HepG2 (cell line): Measurements from ENCODE around the gene ZBTB9. TPM values are rescaled to one million over a fixed set of nuclear protein-coding genes. Genes with fewer than 3 reads are reported as not detected.
A peak's percentile ranks its signal among the peaks of the same experiment; 100 is the strongest.

Experiments
- CBFB ChIP-seq: sonication (generic); formaldehyde crosslinking; IDR thresholded peaks from 2 replicates; pipeline ENCODE4 v1.4.0; 2020; ENCODE audit warnings: missing genetic modification reagents
- CENPX ChIP-seq: sonication (generic); formaldehyde crosslinking; IDR thresholded peaks from 2 replicates; pipeline ENCODE4 v1.9.0; 2021; ENCODE audit warnings: mild to moderate bottlenecking, missing genetic modification reagents, moderate library complexity
- ESRRA ChIP-seq: sonication (generic); formaldehyde crosslinking; IDR thresholded peaks from 2 replicates; pipeline ENCODE4 v1.5.1; 2020; ENCODE audit warnings: mild to moderate bottlenecking, low read depth, missing genetic modification reagents
- HNRNPH1 ChIP-seq: fragments of 200-400 bp; formaldehyde crosslinking; optimal IDR thresholded peaks from 2 replicates; pipeline ENCODE3; 2017; ENCODE audit warnings: mild to moderate bottlenecking, low read depth, low read length
- HNRNPL ChIP-seq: fragments of 200-400 bp; formaldehyde crosslinking; IDR thresholded peaks from 2 replicates; pipeline ENCODE4 v1.6.1; 2017; ENCODE audit warnings: mild to moderate bottlenecking, low read depth, low read length
- NFYB ChIP-seq: sonication (generic); formaldehyde crosslinking; IDR thresholded peaks from 2 replicates; pipeline ENCODE4 v1.4.0; 2020; ENCODE audit warnings: missing genetic modification reagents
- PBX2 ChIP-seq: IDR thresholded peaks from 2 replicates; pipeline ENCODE4 v1.6.1; 2016; ENCODE audit warnings: control low read depth
- PHF20 ChIP-seq: sonication (generic); formaldehyde crosslinking; IDR thresholded peaks from 2 replicates; pipeline ENCODE4 v1.5.0; 2020; ENCODE audit warnings: mild to moderate bottlenecking, missing genetic modification reagents
- POGZ ChIP-seq: sonication (generic); formaldehyde crosslinking; IDR thresholded peaks from 2 replicates; pipeline ENCODE4 v1.4.0; 2020; ENCODE audit warnings: mild to moderate bottlenecking, missing genetic modification reagents
- RXRB ChIP-seq: IDR thresholded peaks from 2 replicates; pipeline ENCODE4 v1.6.1; 2016; ENCODE audit warnings: borderline replicate concordance, missing genetic modification reagents, missing compliant biosample characterization
- SCMH1 ChIP-seq: sonication (generic); formaldehyde crosslinking; IDR thresholded peaks from 2 replicates; pipeline ENCODE4 v1.9.0; 2021; ENCODE audit warnings: missing genetic modification reagents, mild to moderate bottlenecking, borderline replicate concordance
- SIN3B ChIP-seq: fragments of 150-350 bp; IDR thresholded peaks from 2 replicates; pipeline ENCODE4 v1.6.1; 2014; ENCODE audit warnings: low read length
- SMARCE1 ChIP-seq: fragments of 450-650 bp; IDR thresholded peaks from 2 replicates; pipeline ENCODE4 v1.6.1; 2017; ENCODE audit warnings: borderline replicate concordance
- SP1 ChIP-seq, 2 experiments: fragments of 450-650 bp in 1 of 2; sonication (generic) in 1 of 2; formaldehyde crosslinking in 1 of 2; IDR thresholded peaks; 2 replicates each; pipeline versions ENCODE4 v1.4.0 to v1.6.1; 2016 to 2020; ENCODE audit warnings: missing genetic modification reagents in 1 of 2
- SRY ChIP-seq: sonication (generic); formaldehyde crosslinking; IDR thresholded peaks from 2 replicates; pipeline ENCODE4 v1.8.0; 2022; ENCODE audit warnings: mild to moderate bottlenecking, missing genetic modification reagents
- YEATS2 ChIP-seq: sonication (generic); formaldehyde crosslinking; IDR thresholded peaks from 2 replicates; pipeline ENCODE4 v1.4.0; 2020; ENCODE audit warnings: missing genetic modification reagents, borderline replicate concordance
- ZFP41 ChIP-seq: sonication (generic); formaldehyde crosslinking; IDR thresholded peaks from 2 replicates; pipeline ENCODE4 v1.4.0; 2020; ENCODE audit warnings: mild to moderate bottlenecking, missing genetic modification reagents, borderline replicate concordance
- ZNF44 ChIP-seq: sonication (generic); formaldehyde crosslinking; IDR thresholded peaks from 2 replicates; pipeline ENCODE4 v1.5.1; 2020; ENCODE audit warnings: mild to moderate bottlenecking, missing genetic modification reagents
- ZNF709 ChIP-seq: sonication (generic); formaldehyde crosslinking; IDR thresholded peaks from 2 replicates; pipeline ENCODE4 v1.5.0; 2020; ENCODE audit warnings: mild to moderate bottlenecking, missing genetic modification reagents
- ZNF788 ChIP-seq: sonication (generic); formaldehyde crosslinking; IDR thresholded peaks from 2 replicates; pipeline ENCODE4 v1.5.0; 2020; ENCODE audit warnings: mild to moderate bottlenecking, missing genetic modification reagents, borderline replicate concordance
- ZNF792 ChIP-seq: IDR thresholded peaks from 2 replicates; pipeline ENCODE4 v1.6.1; 2016
- ZNF891 ChIP-seq: sonication (generic); formaldehyde crosslinking; IDR thresholded peaks from 2 replicates; pipeline ENCODE4 v1.5.0; 2020; ENCODE audit warnings: mild to moderate bottlenecking, missing genetic modification reagents
- ZSCAN31 ChIP-seq: sonication (generic); formaldehyde crosslinking; IDR thresholded peaks from 2 replicates; pipeline ENCODE4 v1.5.0; 2020; ENCODE audit warnings: low read depth, mild to moderate bottlenecking, missing genetic modification reagents
- polyA plus RNA-seq, 8 experiments: library from polyadenylated mRNA; depleted of rRNA in 3 of 8; stranded (reverse) in 7 of 8; unstranded in 1 of 8; fragments of >200 nt; fragmentation: Illumina TruSeq in 4 of 8; extraction: Trizol in 4 of 8; gene quantifications; 2 replicates each; pipeline versions ENCODE4 v1.2.1 to v1.2.3, GENCODE V29; 2011 to 2016; ENCODE audit warnings: low read depth in 4 of 8, missing spikeins in 1 of 8, mixed read lengths in 1 of 8; ENCODE audit not compliant: insufficient read depth in 1 of 8
- total RNA-seq, 5 experiments: library from RNA; depleted of rRNA; stranded (reverse); fragments of >200 nt; fragmentation: Illumina TruSeq; extraction: Trizol; gene quantifications; 2 replicates each; pipeline ENCODE4 v1.2.3, GENCODE V29; 2016; ENCODE audit warnings: low read depth in 1 of 5
- TF ChIP-seq, protein P1 (sequence below): sonication (generic); formaldehyde crosslinking; IDR thresholded peaks from 2 replicates; pipeline ENCODE4 v1.4.0; 2020; ENCODE audit warnings: mild to moderate bottlenecking, missing genetic modification reagents
- TF ChIP-seq, protein P2 (sequence below): IDR thresholded peaks from 2 replicates; pipeline ENCODE4 v1.6.1; 2016; ENCODE audit warnings: low read depth, control low read depth

The ZBTB9 gene
- total and polyA plus RNA-seq, 2 of the 13 experiments (the other 11 are each of a cell fraction or from before 2014, with no cell fraction given), result 5.3 to 9.2 TPM

DNA sequence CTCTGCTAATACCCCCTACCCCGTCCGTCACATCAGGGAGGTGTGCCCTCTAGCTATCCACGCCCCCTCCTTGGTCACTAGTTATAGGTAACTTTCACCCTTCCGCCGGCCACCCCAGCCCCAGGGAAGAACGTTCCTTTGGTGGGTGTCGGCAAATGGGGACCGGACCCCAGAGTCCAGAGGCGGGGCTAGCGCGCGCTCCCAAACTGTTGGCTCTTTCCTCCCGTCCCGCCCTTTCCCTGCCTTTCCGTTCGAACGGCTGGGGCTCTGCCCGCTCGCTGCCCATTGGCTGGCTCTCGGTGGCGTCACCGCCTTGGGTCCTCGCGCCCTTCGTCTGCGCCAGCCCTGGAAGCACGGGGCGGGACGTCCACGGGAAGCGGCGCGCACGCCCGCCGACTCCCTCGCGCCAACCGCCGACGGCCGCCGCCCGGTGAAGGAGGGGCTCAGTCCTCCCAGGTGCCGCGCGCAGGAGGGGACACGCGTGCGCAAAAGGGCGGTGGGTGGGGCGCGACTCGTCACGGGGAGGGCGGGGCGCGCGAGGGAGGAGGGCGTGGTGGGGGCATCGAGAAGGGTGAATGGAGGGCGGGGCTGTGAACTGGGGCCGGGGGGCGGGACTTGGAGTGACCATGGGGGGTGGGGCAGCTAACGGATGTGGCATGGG is 44.2 kb upstream of the ZBTB9 start (continued):
- TF ChIP-seq ZNF709 (CRISPR knock-in tag) (peak; percentile 95), SCMH1 (no peak), NFYB (CRISPR knock-in tag) (peak; percentile 96), ZNF44 (CRISPR knock-in tag) (no peak), CBFB (CRISPR knock-in tag) (peak; percentile 92), ZSCAN31 (CRISPR knock-in tag) (no peak; the same call in 1 of the 2 replicates), RXRB (CRISPR knock-in tag) (peak; percentile 71), ESRRA (CRISPR knock-in tag) (peak; percentile 84), ZNF891 (CRISPR knock-in tag) (peak; percentile 96), SP1 (IDR thresholded peaks at IDR 0.05) (no peak), SP1 (CRISPR knock-in tag; IDR thresholded peaks at IDR 0.05) (peak; percentile 78), PBX2 (CRISPR knock-in tag) (no peak), YEATS2 (CRISPR knock-in tag) (peak; percentile 93), HNRNPH1 (no peak), SIN3B (peak; percentile 78), SMARCE1 (no peak), SRY (CRISPR knock-in tag) (peak; percentile 99), HNRNPL (0 out of 2 replicates have a peak, but pooled peaks have one; percentile 35), PHF20 (CRISPR knock-in tag) (peak; percentile 60; the same call in 1 of the 2 replicates), POGZ (CRISPR knock-in tag) (peak; percentile 86), ZFP41 (CRISPR knock-in tag) (peak; percentile 79; the same call in 1 of the 2 replicates), CENPX (CRISPR knock-in tag) (no peak), ZNF792 (peak; percentile 89), ZNF788 (CRISPR knock-in tag) (peak; percentile 97; the same call in 1 of the 2 replicates)
- TF ChIP-seq, protein P1, sequence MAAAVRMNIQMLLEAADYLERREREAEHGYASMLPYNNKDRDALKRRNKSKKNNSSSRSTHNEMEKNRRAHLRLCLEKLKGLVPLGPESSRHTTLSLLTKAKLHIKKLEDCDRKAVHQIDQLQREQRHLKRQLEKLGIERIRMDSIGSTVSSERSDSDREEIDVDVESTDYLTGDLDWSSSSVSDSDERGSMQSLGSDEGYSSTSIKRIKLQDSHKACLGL (CRISPR knock-in tag), result peak; percentile 98
- TF ChIP-seq, protein P2, sequence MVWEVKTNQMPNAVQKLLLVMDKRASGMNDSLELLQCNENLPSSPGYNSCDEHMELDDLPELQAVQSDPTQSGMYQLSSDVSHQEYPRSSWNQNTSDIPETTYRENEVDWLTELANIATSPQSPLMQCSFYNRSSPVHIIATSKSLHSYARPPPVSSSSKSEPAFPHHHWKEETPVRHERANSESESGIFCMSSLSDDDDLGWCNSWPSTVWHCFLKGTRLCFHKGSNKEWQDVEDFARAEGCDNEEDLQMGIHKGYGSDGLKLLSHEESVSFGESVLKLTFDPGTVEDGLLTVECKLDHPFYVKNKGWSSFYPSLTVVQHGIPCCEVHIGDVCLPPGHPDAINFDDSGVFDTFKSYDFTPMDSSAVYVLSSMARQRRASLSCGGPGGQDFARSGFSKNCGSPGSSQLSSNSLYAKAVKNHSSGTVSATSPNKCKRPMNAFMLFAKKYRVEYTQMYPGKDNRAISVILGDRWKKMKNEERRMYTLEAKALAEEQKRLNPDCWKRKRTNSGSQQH, result peak; percentile 82
